ENCODE results near the gene UPK2. TPM values are rescaled to one million over a fixed set of nuclear protein-coding genes. Genes with fewer than 3 reads are reported as not detected.

UPK2 gene
- total and polyA plus RNA-seq, 2 donors (not counting 3 experiments of a cell fraction or from before 2014, with no cell fraction given) = 0.11 TPM; not detected in 1

GRCh38 chr11:118924591-118925585, 31.2 kb upstream of the UPK2 start:
- intact Hi-C loops (cut with micrococcal nuclease) = loop anchor here (5.0 kb wide), 2 partner anchors 92 to 132 kb away; partner anchors contain the start of genes HYOU1, RPS25 and TRAPPC4
- dilution Hi-C loops (cut with MboI; ENCODE audit: extremely low pct_ligation_motif_present, low sequenced_read_pairs) = no loop called here
- H3K27ac ChIP-seq (ENCODE audit: insufficient read depth, low read depth, low read length) = no peak overlapping the region
- peaks cover 52% of the 10 kb centered on the region for H3K4me1 ChIP-seq (ENCODE audit: control insufficient read depth, extremely low read depth, insufficient read depth, low read length)
- TF ChIP-seq POLR2A (IDR thresholded peaks at IDR 0.05; ENCODE audit: low read depth, low read length) = peak; percentile 17
- TF ChIP-seq JUN (IDR thresholded peaks at IDR 0.05; ENCODE audit: borderline replicate concordance, insufficient read depth, insufficient read length, low read depth) = no peak
- peak; percentile 83 for FAIRE-seq
- H3K9me3 ChIP-seq (replicated peaks; ENCODE audit: control insufficient read depth, insufficient read depth, low read length) = no peaks in the 10 kb centered on the region
- TSS peak; percentile 29 for BruUV-seq (replicated peaks)
- H3K4me2 ChIP-seq (ENCODE audit: insufficient read depth, low read length) = peak overlapping the region; percentile 66
- peak overlapping the region; percentile 0 to 84 (median 44) for H3K4me3 ChIP-seq (replicated peaks in 1 of 3; ENCODE audit: insufficient read depth in 1 of 3, low read depth in 1 of 3, low read length in 3 of 3)
- H2AFZ ChIP-seq (ENCODE audit: low read depth, low read length) = no peak overlapping the region
- no peaks in the 10 kb centered on the region for H3K9me1 ChIP-seq (replicated peaks; ENCODE audit: control insufficient read depth, extremely low read depth, insufficient read depth, low read length)
- H3K79me2 ChIP-seq (ENCODE audit: control insufficient read depth, insufficient read depth, low read length) = peaks cover 50% of the 10 kb centered on the region
- H3K36me3 ChIP-seq (ENCODE audit: control insufficient read depth in 2 of 2, extremely low read depth in 1 of 2, insufficient read depth in 2 of 2, low read length in 2 of 2) = no peaks in the 10 kb centered on the region
- peak overlapping the region; percentile 3 for H3K9ac ChIP-seq (replicated peaks; ENCODE audit: extremely low read depth, insufficient read depth, low read length)
- peak; percentile 59 for DNase-seq (ENCODE audit: low read depth, low spot score)
- no peaks in the 10 kb centered on the region for H4K20me1 ChIP-seq (replicated peaks; ENCODE audit: control insufficient read depth, extremely low read depth, insufficient read depth, low read length)
- H3K27me3 ChIP-seq (ENCODE audit: control insufficient read depth in 2 of 2, insufficient read depth in 2 of 2, low read length in 2 of 2) = no peaks in the 10 kb centered on the region
- POLR2A ChIA-PET = interaction anchor here (0.6 to 2.7 kb wide), 2 partner anchors 14 to 126 kb away, joined by 5 to 52 read pairs; no protein-coding TSS in a partner anchor
- CTCF ChIA-PET = interaction anchor here (0.6 to 10.6 kb wide), 12 partner anchors 11 to 235 kb away, joined by 3 to 330 read pairs (median 3); partner anchors contain the start of gene DDX6

DNA sequence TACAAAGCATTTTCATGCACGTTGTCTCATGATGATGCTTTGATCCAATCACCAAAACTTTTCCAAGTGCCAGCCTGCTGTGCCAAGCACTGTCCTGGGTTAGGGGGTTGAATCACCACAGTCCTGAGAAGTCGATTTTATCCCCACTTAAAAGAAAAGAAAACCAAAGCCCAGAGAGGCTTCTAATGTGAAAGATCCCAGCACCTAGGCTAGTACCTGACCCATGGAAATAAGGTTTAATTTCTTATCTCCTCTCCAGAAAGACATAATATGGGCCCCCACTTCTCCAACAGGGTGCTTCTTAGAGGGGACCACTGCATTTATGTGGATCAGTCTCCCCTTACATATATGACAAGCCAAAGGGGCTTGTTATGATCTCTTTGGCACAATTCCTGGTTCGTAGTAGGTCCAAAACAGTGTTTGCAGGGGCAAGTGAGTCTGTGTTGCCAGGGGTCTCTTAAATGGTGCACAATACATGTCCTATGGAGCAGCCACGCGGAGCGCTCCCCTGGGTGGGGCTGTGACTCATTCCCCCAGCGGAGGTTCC, 28.5 kb upstream of the UPK2 start:
- CTCF ChIA-PET = interaction anchor here (0.7 to 10.6 kb wide), 11 partner anchors 15 to 238 kb away, joined by 3 to 330 read pairs (median 6); partner anchors contain the start of gene DDX6
- POLR2A ChIA-PET = interaction anchor here (1.0 kb wide), 1 partner anchor 15 kb away, joined by 3 read pairs; no protein-coding TSS in a partner anchor
- H4K20me1 ChIP-seq (replicated peaks; ENCODE audit: control insufficient read depth, extremely low read depth, insufficient read depth, low read length) = no peaks in the 10 kb centered on the region
- FAIRE-seq (no peak), DNase-seq (ENCODE audit: low read depth, low spot score) (no peak)
- H3K9ac ChIP-seq (replicated peaks; ENCODE audit: extremely low read depth, insufficient read depth, low read length) = no peak overlapping the region
- no peak overlapping the region for H3K4me3 ChIP-seq (replicated peaks in 1 of 3; ENCODE audit: insufficient read depth in 1 of 3, low read depth in 1 of 3, low read length in 3 of 3)
- no TSS peak for BruUV-seq (replicated peaks)
- H3K36me3 ChIP-seq (ENCODE audit: control insufficient read depth in 2 of 2, extremely low read depth in 1 of 2, insufficient read depth in 2 of 2, low read length in 2 of 2) = no peaks in the 10 kb centered on the region
- dilution Hi-C loops (cut with MboI; ENCODE audit: extremely low pct_ligation_motif_present, low sequenced_read_pairs) (no loop called here), intact Hi-C loops (cut with micrococcal nuclease) (loop anchor here (1.0 to 5.0 kb wide), 6 partner anchors 20 to 237 kb away; partner anchors contain the start of genes DDX6, HYOU1, RPS25 and TRAPPC4)
- no peak overlapping the region for H2AFZ ChIP-seq (ENCODE audit: low read depth, low read length)
- no peaks in the 10 kb centered on the region for H3K9me1 ChIP-seq (replicated peaks; ENCODE audit: control insufficient read depth, extremely low read depth, insufficient read depth, low read length)
- no peak overlapping the region for H3K27ac ChIP-seq (ENCODE audit: insufficient read depth, low read depth, low read length)
- peaks cover 27% of the 10 kb centered on the region for H3K4me1 ChIP-seq (ENCODE audit: control insufficient read depth, extremely low read depth, insufficient read depth, low read length)
- H3K4me2 ChIP-seq (ENCODE audit: insufficient read depth, low read length) = no peak overlapping the region
- TF ChIP-seq POLR2A (IDR thresholded peaks at IDR 0.05; ENCODE audit: low read depth, low read length) (no peak), EZH2 (IDR thresholded peaks at IDR 0.05; ENCODE audit: borderline replicate concordance, low read depth, low read length, severe bottlenecking) (no peak), MYC (IDR thresholded peaks at IDR 0.05; ENCODE audit: low read depth, low read length) (no peak), JUN (IDR thresholded peaks at IDR 0.05; ENCODE audit: borderline replicate concordance, insufficient read depth, insufficient read length, low read depth) (peak; percentile 6), CTCF (IDR thresholded peaks at IDR 0.05; ENCODE audit: extremely low read depth in 1 of 2, insufficient read depth in 1 of 2, low read depth in 1 of 2, low read length in 2 of 2) (no peak), POLR2AphosphoS5 (IDR thresholded peaks at IDR 0.05; ENCODE audit: insufficient read depth, low read depth, low read length) (no peak), FOS (IDR thresholded peaks at IDR 0.05; ENCODE audit: borderline replicate concordance, insufficient read depth, low read length) (peak; percentile 53), GATA2 (IDR thresholded peaks at IDR 0.05; ENCODE audit: insufficient read depth, insufficient read length, low read depth, low read length) (no peak), MAX (IDR thresholded peaks at IDR 0.05; ENCODE audit: insufficient read depth, insufficient read length) (no peak)
- no peaks in the 10 kb centered on the region for H3K9me3 ChIP-seq (replicated peaks; ENCODE audit: control insufficient read depth, insufficient read depth, low read length)
- H3K79me2 ChIP-seq (ENCODE audit: control insufficient read depth, insufficient read depth, low read length) = peaks cover 27% of the 10 kb centered on the region
- H3K27me3 ChIP-seq (ENCODE audit: control insufficient read depth in 2 of 2, insufficient read depth in 2 of 2, low read length in 2 of 2) = peaks cover 0 to 2% of the 10 kb centered on the region in 2 experiments
